Activated T-helper 1 cell treated with anti-CD3 and anti-CD28 coated beads, Interleukin-12 subunit alpha, Interleukin-12 subunit beta, Interleukin-2, Interleukin-4 antibody, amounts not matched to agents 30 ng/mL and 10 ng/mL and 1 ng/mL, durations not matched to agents 14 hours and 24 hours and 36 hours (primary cell): ENCODE data around the gene NSF. TPM values are rescaled to one million over a fixed set of nuclear protein-coding genes. Genes with fewer than 3 reads are reported as not detected.
"Not testable (repeated sequence)": the region's sequence is repeated elsewhere in the genome, so short reads cannot be mapped to it uniquely, and the experiment has no call there.

Source experiments
- DNase-seq: peaks from one replicate; pipeline ENCODE4 v3.0.0; 2021; ENCODE audit warnings: low spot score
- H3K27ac Mint-ChIP-seq: one replicate; pipeline ENCODE4 v1.8.0; 2021; ENCODE audit warnings: mild to moderate bottlenecking, mixed read lengths
- H3K27me3 Mint-ChIP-seq: one replicate; pipeline ENCODE4 v1.8.0; 2022; ENCODE audit warnings: mild to moderate bottlenecking, moderate library complexity, mixed read lengths; ENCODE audit not compliant: insufficient read depth
- H3K36me3 Mint-ChIP-seq: one replicate; pipeline ENCODE4 v1.8.0; 2021; ENCODE audit warnings: low read depth, mixed read lengths
- H3K4me1 Mint-ChIP-seq: one replicate; pipeline ENCODE4 v1.8.0; 2021; ENCODE audit warnings: low read depth, mixed read lengths
- H3K4me3 Mint-ChIP-seq: one replicate; pipeline ENCODE4 v1.8.0; 2021; ENCODE audit warnings: mild to moderate bottlenecking, moderate library complexity, mixed read lengths
- H3K9me3 Mint-ChIP-seq: one replicate; pipeline ENCODE4 v1.8.0; 2021; ENCODE audit warnings: mixed read lengths
- intact Hi-C: fragments of 100-400 bp; cut with micrococcal nuclease; formaldehyde crosslinking; loops from one replicate; pipeline ENCODE4 v1.15.1; 2024
- total RNA-seq: library from RNA; stranded (reverse); gene quantifications from 2 replicates; pipeline ENCODE4 v1.2.3, GENCODE V29; 2022

Gene NSF
- total RNA-seq, 1 donor from 2014 or later: 34.1 TPM

DNA sequence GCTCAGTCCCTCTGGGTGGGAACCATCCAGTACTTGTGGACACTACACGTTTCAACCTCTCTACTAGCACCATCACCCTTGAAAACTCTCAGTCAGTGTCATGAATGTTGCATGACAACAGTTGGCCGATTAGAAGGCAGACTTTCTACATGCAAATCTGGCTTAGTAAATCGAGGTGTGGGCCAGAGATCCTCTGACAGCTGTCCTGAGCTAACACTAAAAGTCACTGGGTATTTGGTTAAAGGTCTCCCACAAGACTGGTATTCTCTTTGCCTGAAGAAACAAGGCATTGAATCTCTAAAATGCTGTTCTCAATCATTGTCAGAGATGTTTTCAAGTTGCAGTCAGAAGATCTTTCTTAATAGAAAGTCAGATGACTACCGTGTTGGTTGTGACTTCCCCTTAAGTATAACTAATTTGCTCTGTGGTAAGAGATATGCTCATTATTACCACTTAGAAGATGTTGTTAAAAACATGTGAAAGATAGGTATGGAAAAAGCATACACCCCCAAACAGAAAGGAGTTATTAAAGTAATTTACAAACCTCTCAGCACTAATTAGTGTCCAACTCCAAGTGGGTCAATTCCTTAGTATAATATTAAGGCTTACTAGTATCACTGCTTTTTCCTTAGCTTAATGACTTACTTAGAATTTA lies 165.7 kb downstream of the NSF start:
- DNase-seq: no peak
- intact Hi-C loops: no loop called here
- H3K4me3 Mint-ChIP-seq: no peak overlapping the region
- peaks cover 27% of the 10 kb centered on the region for H3K36me3 Mint-ChIP-seq
- H3K4me1 Mint-ChIP-seq: peaks cover 5% of the 10 kb centered on the region
- H3K27me3 Mint-ChIP-seq: no peaks in the 10 kb centered on the region
- no peaks in the 10 kb centered on the region for H3K9me3 Mint-ChIP-seq
- no peak overlapping the region for H3K27ac Mint-ChIP-seq

DNA sequence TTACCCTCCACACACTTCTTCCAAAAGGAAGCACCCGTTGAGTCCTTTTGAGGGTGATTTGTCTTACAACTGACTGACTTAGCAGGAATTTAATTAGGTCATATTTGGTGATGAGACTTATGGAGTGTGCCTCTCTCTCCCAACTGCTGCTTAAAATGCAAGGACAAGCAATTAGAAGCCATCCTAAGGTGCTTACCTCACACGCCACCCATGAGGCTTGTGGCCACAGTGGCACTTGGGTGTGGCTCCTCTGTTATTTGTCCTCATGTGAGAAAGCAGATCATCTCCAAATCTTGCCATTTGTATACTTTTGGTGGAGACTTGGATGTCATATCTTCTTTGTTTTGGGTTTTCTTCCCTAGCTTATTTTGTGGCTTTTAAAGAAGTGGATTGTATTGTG lies 166.4 kb downstream of the NSF start:
- Mint-ChIP-seq H3K27me3 (no peaks in the 10 kb centered on the region), H3K9me3 (no peaks in the 10 kb centered on the region), H3K4me3 (no peak overlapping the region), H3K27ac (no peak overlapping the region), H3K4me1 (peaks cover 5% of the 10 kb centered on the region), H3K36me3 (peaks cover 27% of the 10 kb centered on the region)
- no peak for DNase-seq
- intact Hi-C loops: no loop called here

DNA sequence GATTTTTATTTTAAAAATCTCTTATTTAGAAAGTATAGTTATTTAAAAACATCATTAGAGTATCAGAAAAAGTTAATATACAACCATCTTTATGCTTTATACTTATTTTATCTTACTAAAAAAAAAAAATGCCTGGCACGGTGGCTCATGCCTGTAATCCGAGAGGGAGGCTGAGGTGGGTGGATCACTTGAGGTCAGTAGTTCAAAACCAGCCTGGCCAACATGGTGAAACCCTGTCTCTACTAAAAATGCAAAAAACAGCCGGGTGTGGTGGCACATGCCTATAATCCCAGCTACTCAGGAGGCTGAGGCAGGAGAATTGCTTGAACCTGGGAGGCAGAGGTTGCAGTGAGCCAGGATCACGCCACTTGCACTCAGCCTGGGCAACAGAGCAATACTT lies 167.1 kb downstream of the NSF start:
- H3K9me3 Mint-ChIP-seq, H3K4me3 Mint-ChIP-seq, DNase-seq, H3K4me1 Mint-ChIP-seq, H3K27ac Mint-ChIP-seq, H3K27me3 Mint-ChIP-seq, intact Hi-C loops: not testable (repeated sequence)
- peaks cover 25% of the 10 kb centered on the region for H3K36me3 Mint-ChIP-seq

DNA sequence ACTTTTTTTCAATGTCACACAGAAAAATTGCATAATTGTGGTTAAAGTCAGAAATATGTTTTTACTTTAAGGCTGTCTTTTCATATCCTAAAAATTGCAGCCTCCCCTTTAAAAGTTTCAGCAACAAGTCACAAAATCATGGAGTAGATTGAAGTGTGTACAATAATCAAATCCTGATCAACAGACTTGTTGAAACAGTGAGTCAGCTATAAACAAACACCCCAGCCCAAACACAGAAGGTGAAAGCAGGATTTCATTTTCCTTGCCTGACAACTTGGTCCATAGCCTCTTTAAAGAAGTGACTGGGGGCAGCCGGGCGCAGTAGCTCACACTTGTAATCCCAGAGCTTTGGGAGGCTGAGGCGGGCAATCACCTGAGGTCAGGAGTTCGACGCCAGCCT lies 168.1 kb downstream of the NSF start:
- no peak overlapping the region for H3K27ac Mint-ChIP-seq
- no peaks in the 10 kb centered on the region for H3K27me3 Mint-ChIP-seq
- intact Hi-C loops: no loop called here
- no peak overlapping the region for H3K4me3 Mint-ChIP-seq
- no peaks in the 10 kb centered on the region for H3K9me3 Mint-ChIP-seq
- H3K36me3 Mint-ChIP-seq: peaks cover 25% of the 10 kb centered on the region
- no peak for DNase-seq
- H3K4me1 Mint-ChIP-seq: peaks cover 5% of the 10 kb centered on the region

DNA sequence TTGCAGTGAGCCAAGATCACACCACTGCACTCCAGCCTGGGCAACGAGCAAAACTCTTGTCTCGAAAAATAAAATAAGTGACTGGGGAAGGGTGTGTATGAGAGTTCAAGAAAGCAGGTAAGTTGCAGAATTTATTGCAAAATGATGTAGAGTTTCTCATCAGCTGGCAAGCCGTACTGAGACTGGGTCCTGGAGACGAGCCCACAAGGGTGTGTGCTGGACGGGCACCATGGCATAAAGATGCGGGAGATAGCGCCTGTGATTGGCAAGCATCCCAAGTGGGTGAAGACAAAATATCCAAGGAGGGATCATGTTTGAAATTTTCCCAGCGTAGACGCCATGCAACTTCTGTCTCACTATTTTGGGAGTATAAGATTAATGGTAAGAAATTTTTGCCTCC lies 168.7 kb downstream of the NSF start:
- no peak overlapping the region for H3K27ac Mint-ChIP-seq
- no peak overlapping the region for H3K4me3 Mint-ChIP-seq
- no peak for DNase-seq
- peaks cover 5% of the 10 kb centered on the region for H3K4me1 Mint-ChIP-seq
- intact Hi-C loops: no loop called here
- peaks cover 25% of the 10 kb centered on the region for H3K36me3 Mint-ChIP-seq
- no peaks in the 10 kb centered on the region for H3K9me3 Mint-ChIP-seq
- no peaks in the 10 kb centered on the region for H3K27me3 Mint-ChIP-seq

DNA sequence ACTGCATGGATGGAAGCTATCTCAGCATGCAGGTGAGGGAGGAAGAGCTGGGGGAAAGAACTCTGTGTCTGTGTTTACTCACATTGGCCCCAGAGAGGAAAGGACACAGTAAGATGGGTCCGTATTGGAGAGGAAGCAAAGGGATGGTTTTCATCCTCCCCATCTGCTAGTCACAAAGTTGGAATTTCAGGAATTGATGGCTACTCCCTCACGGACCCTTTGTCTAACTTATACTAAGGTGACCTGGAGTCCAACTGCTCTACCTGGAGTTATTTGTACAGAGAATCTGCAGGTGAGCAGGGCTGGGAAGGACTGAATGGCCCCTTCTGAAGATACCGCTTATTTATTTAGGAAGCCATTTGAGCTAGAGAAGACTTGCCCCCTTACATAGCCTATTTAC lies 172.9 kb downstream of the NSF start:
- Mint-ChIP-seq H3K4me3 (no peak overlapping the region), H3K27me3 (peaks cover 7% of the 10 kb centered on the region), H3K36me3 (peaks cover 3% of the 10 kb centered on the region), H3K4me1 (no peaks in the 10 kb centered on the region), H3K27ac (no peak overlapping the region), H3K9me3 (no peaks in the 10 kb centered on the region)
- intact Hi-C loops: no loop called here
- no peak for DNase-seq

DNA sequence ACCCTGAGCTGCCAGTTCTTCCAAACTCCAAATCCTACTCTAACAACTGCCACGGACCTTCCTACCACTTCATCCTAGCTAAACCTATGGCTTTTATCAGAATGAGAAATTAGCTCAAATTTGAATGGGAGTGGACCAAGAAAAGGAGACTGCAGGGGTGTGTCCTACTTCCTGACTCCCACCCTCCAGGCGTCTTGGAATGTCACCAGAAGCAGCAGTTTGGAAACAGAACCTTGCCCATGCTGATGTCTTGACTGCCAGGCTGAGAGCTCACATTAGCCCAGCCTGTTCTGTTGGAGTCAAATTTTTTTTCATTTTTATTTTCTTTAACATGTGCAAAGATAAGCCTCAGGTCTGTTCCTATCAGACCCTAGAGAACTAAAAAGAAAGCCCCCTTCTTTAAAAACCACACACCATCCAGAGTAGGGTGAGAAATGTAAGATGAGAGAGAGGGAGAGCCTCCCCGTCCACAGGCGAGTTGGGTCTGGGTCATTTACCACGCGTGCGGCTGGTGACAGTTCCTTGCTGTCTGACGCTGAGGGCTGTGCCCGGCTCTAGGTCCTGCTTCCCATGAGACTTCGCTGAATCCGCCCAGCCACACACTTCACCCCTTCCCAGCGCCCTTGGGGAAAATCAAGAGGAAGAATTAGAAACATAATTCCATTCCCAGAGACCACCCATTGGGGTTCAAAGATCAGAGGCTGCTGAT lies 173.7 kb downstream of the NSF start:
- H3K4me1 Mint-ChIP-seq: no peaks in the 10 kb centered on the region
- no peaks in the 10 kb centered on the region for H3K9me3 Mint-ChIP-seq
- intact Hi-C loops: no loop called here
- peaks cover 11% of the 10 kb centered on the region for H3K27me3 Mint-ChIP-seq
- no peak overlapping the region for H3K27ac Mint-ChIP-seq
- peaks cover 3% of the 10 kb centered on the region for H3K36me3 Mint-ChIP-seq
- DNase-seq: no peak
- H3K4me3 Mint-ChIP-seq: no peak overlapping the region

DNA sequence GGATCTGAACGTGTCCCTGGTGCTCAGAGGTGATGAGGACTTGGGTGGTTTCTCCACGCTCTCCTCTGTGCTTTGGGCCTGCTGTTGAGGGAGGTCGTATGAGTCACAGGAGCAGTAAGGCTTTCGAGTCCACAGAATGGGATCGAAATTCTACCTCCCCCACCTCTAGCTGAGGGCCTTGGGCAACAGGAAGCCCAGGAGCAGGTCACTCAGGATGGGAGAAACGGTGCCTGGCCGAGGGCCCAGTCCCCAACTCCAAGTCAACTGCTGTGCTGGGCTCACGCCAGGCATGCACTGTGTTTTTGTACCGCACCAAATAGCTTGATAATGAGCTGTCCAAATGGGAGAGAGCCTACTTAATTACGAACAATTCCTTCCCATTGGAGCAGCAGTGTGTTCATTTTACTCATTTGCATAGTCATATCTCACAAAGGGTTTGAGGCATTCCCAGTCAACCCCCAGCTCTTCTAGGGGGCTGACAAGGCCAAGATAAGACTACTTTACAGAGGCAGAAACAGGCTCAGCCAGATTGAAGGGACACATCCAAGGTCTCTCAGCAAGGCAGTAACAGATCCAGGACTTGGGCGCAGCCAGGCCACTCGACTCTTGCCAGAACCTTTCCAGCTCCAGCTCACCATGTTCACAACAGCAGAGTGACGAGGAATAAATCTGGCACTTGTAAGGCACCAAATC lies 174.4 kb downstream of the NSF start:
- no peaks in the 10 kb centered on the region for H3K36me3 Mint-ChIP-seq
- H3K27ac Mint-ChIP-seq: no peak overlapping the region
- DNase-seq: no peak
- intact Hi-C loops: no loop called here
- no peaks in the 10 kb centered on the region for H3K9me3 Mint-ChIP-seq
- no peak overlapping the region for H3K4me3 Mint-ChIP-seq
- no peaks in the 10 kb centered on the region for H3K4me1 Mint-ChIP-seq
- peaks cover 16% of the 10 kb centered on the region for H3K27me3 Mint-ChIP-seq

DNA sequence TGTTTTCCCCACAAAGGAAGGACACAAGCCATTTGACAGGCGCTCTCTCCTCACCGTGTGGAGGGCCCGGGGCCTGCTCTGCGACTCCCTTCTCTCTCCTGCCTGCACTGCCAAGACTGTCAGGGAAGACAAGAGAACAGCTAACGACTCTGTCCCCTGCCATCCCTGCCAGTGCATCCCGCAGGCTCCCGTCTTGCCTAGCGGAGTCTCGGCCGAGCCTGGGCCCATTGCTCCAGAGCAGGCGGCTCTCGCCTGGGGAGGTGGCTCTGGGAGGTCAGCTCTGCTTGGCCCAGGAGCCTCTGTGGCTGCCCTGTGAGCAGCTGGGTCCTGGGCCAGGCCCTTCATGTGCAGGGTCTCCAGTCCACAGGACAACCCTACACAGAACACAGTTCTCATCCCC lies 175.0 kb downstream of the NSF start:
- no peak for DNase-seq
- intact Hi-C loops: no loop called here
- no peak overlapping the region for H3K4me3 Mint-ChIP-seq
- no peaks in the 10 kb centered on the region for H3K4me1 Mint-ChIP-seq
- no peak overlapping the region for H3K27ac Mint-ChIP-seq
- H3K9me3 Mint-ChIP-seq: no peaks in the 10 kb centered on the region
- peaks cover 21% of the 10 kb centered on the region for H3K27me3 Mint-ChIP-seq
- H3K36me3 Mint-ChIP-seq: no peaks in the 10 kb centered on the region

DNA sequence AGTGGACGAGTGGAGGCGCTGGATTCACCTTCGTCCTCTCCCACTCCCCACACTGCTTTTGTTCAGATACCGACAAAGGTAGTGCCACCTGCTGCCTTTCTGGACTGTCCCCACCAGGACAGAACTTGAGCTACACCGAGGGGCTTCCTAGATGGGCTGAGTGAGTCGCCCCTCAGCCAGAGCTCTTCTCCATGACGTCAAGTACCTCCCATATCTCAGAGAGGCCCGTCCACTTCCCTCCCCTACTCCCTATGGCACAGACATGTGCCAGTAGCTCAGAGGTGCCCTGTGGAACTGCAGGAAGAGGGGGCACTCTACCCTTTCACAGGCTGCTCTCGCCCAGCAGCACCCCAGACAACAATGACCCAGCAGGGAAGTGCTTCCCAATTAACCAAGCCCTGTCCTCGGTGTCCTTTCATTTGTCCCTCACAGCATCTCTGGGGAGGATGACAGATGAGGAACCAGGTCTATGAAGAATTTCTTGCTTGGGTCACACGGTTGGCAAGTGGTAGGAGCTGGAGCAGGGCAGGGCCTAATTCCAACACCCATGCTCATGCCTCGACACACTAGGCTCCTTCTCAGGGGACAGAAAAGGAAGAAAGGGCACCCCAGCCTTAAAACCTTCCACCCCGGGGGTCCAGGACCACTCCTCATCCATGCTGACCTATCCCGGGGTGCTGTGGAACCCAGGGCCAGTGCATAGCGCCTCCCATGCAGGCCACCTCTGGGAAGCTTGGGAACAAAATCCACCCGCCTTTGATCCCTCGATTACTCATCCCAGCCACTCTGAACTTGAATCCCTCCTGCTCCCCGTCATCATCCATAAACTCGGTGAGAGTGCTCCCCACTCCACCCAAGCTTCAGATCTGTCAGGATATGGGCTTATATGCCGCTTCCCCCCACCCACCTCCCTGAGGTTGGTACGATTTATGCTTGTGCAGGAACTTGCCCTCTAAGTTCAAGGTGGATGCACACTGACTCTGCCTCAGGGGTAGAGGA lies 176.3 kb downstream of the NSF start:
- DNase-seq: no peak
- Mint-ChIP-seq H3K4me3 (no peak overlapping the region), H3K36me3 (no peaks in the 10 kb centered on the region), H3K9me3 (no peaks in the 10 kb centered on the region), H3K27me3 (peaks cover 27% of the 10 kb centered on the region), H3K4me1 (no peaks in the 10 kb centered on the region), H3K27ac (no peak overlapping the region)
- intact Hi-C loops: no loop called here

DNA sequence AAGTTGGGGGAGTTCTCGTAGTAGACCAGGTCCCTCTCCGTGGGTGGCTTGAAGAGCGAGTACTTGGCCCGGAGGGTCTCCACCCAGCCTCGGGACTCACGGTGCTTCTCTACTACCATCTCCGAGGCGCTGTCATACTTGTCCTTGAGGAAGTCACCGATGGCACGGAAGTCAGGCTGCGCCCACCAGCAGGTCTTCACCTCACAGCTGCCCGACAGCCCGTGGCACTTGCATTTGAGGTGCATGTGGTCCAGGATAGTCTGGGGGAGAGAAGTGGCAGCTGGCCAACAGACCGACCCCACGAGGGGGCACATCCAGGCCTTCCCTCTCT lies 178.0 kb downstream of the NSF start:
- Mint-ChIP-seq H3K4me1 (peaks cover 5% of the 10 kb centered on the region), H3K4me3 (no peak overlapping the region), H3K36me3 (no peaks in the 10 kb centered on the region), H3K27ac (no peak overlapping the region), H3K9me3 (no peaks in the 10 kb centered on the region), H3K27me3 (peaks cover 38% of the 10 kb centered on the region)
- intact Hi-C loops: no loop called here
- no peak for DNase-seq

DNA sequence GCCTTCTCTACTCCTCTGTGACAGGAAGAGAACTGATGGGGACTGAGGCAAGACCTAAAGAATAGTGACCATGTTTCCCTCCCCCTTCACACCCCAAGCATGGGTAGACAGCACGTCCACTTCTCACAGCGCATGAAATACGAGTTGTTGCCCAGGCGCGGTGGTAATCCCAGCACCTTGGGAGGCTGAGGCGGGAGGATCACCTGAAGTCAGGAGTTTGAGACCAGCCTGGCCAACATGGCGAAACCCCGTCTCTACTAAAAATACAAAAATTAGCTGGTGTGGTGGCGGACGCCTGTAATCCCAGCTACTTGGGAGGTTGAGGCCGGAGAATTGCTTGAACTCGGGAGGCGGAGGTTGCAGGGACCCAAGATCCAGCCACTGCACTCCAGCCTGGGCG lies 178.4 kb downstream of the NSF start:
- H3K27ac Mint-ChIP-seq, H3K4me1 Mint-ChIP-seq, H3K4me3 Mint-ChIP-seq, H3K36me3 Mint-ChIP-seq, H3K9me3 Mint-ChIP-seq, DNase-seq, intact Hi-C loops: not testable (repeated sequence)
- H3K27me3 Mint-ChIP-seq: peaks cover 42% of the 10 kb centered on the region
